Activated CD8-positive, alpha-beta memory T cell treated with anti-CD3 and anti-CD28 coated beads for 48 hours (primary cell): ENCODE measurements around the gene ACBD6.
A peak's percentile ranks its signal among the peaks of the same experiment; 100 is the strongest.
"Not testable (repeated sequence)": the region's sequence is repeated elsewhere in the genome, so short reads cannot be mapped to it uniquely, and the experiment has no call there.

Source experiments
- DNase-seq, 3 experiments: peaks; one replicate each; pipeline ENCODE4 v3.0.0-alpha.2; 2020; ENCODE audit warnings: low read depth in 2 of 3, low spot score in 2 of 3

The ACBD6 gene, protein sequence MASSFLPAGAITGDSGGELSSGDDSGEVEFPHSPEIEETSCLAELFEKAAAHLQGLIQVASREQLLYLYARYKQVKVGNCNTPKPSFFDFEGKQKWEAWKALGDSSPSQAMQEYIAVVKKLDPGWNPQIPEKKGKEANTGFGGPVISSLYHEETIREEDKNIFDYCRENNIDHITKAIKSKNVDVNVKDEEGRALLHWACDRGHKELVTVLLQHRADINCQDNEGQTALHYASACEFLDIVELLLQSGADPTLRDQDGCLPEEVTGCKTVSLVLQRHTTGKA

GRCh38 chr1:180502361-180503279 is at the start of gene ACBD6:
Gene ACBD6 (minus strand): TSS chr1:180502577. CDS start chr1:180502266, 311 bp downstream.
- DNase-seq, result peak; percentile 70 to 78 (median 71)

DNA sequence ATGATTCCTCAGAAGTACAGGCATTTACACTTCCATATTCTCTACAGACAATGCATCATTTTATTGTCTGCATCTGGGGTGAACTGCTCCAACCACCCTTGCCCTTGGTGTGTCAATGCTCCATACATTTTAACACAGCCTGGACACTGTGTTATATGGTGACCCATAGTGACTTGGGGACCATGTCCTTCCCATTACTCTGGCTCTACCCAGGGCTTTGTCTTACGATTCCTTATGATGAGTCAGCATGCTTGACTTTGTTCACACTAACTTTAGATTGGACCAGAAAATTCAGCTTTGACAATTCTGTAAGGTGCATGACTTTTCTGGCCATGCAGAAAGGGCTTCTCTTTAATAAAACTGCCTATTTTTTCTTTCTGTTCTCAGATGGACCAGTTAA is 49.6 kb upstream of the ACBD6 start:
- no peak for DNase-seq

GRCh38 chr1:180550241-180550640 is 47.9 kb upstream of the ACBD6 start:
- DNase-seq, result no peak

- DNase-seq, result not testable (repeated sequence)
These were observed 47.4 kb upstream of the ACBD6 start for GRCh38 chr1:180549770-180550169.

GRCh38 chr1:180548686-180549317 is 46.4 kb upstream of the ACBD6 start:
- DNase-seq, result no peak

DNA sequence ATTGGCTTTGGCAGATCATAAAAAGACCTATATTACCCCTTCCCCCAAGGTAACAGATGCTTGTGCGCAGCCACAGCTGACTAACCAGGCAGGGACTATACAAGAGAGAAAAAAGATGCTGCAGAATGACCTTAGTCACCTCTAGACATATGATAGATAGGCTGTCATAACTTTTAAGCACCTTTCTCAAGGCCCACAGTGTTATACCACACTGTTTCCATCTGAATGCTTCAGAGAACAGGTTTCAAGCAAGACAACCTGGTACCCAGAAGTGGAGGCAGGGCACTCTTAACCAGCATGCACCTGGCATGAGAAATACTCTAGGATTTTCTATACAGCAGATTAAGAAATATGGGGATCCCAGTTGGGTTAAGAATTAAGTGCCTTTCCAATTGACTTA is 43.6 kb upstream of the ACBD6 start:
- DNase-seq, result no peak

GRCh38 chr1:180544050-180544449 is 41.7 kb upstream of the ACBD6 start:
- no peak for DNase-seq

DNA sequence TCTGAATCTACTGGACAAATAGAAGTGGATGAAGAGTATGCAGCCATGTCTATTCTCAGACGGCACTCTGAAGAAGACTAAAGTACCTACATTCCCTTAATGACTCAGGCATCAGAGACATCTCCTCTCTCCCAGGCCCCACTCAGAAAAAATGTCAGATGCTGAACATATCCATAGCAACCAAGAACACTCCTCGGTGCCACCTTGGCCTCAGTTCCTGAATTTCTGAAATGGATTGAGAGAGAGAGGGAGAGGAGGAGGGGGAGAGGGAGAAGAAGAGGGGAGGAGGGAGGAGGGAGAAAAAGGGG is 40.4 kb upstream of the ACBD6 start:
- no peak for DNase-seq

- no peak for DNase-seq
These were observed 39.9 kb upstream of the ACBD6 start for GRCh38 chr1:180542113-180542837.

- no peak for DNase-seq
These were observed 38.6 kb upstream of the ACBD6 start for GRCh38 chr1:180540697-180541594.

DNA sequence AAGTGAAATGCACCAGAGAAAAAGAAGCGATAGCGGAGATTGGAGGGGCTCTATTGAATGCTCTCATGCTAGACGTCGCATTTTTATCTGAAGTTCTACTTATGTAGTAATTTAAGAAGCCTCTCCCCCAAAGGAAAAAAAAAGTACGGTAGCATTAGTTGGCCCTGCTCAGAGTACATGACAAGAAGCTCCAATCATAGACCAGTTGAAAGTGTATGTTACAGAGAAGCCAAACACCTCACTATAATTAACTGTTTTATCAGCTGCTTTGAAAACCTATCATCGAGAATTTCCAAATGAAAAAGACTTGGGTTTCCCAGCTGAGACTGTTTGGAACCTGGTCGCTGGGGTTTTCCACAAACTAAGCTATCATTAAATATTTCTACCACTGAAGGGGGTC is 36.8 kb upstream of the ACBD6 start:
- DNase-seq, result no peak

DNA sequence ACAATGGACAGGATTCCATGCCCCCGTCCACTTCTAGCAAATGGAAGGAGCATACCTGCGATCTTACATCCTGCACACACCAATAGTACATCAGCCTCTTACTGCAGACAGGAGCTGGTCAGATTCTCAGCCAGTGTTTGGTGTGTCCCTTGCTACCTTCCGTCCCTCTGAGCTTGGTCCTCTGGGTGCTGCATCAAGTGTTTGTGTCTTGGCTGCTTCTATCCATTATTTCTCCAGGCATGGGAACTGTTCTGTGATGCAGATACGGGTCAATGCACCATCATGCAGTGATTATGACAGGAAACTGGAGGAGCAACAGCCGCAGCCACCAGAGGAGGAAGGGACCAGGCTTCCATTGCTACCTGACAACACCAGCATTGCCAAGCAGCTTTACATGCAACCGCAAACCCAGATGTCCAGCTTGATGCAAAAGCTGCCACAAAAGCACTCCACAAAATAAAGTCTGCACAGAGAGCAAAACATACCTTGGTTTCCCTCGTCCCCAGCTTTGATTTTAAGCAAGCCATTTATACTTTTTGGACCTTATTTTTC is 34.5 kb upstream of the ACBD6 start:
- DNase-seq, result no peak

DNA sequence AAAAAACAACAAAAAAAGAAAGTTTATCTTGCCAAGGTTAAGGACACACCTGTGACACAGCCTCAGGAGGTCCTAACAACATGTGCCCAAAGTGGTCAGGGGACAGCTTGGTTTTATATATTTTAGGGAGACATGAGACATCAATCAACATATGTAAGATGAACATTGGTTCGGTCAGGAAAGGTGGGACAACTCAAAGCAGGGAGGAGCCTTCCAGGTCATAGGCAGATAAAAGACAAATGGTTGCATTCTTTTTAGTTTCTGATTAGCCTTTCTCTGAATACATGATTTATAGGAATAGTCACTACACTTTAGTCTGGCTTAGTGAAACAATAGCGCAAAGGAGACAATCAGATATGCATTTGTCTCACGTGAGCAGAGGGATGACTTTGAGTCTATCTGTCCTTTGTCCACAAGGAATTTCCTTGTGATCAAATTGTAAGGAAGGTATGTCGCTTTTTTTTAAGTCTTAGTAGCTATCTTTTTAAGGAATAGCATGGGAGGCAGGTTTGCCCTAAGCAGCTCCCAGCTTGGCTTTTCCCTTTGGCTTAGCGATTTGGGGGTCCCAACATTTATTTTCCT is 33.1 kb upstream of the ACBD6 start:
- DNase-seq, result no peak

GRCh38 chr1:180534214-180534613 is 31.8 kb upstream of the ACBD6 start:
- DNase-seq, result no peak

GRCh38 chr1:180533266-180533987 is 31.1 kb upstream of the ACBD6 start:
- peak; percentile 26 to 30 (median 28) for DNase-seq

DNA sequence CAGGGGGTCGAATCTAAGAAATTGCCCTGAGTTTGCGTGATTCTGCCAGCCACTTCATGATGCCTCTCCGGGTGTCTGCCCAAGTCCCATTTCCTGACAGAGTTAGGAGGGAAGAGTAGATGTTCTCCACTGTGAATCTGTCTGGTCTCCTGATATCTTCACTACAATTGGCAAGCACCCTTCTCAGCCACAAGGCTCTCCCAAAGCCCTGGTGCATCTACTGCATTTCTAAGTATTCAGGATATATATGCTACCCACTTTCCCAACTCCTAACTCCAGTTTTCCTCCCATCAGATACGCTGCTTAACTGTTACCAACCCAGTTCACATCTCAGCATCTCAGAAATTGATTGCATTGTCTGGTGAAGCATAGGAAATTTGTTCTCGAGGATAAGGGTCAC is 30.5 kb upstream of the ACBD6 start:
- no peak for DNase-seq

- DNase-seq, result no peak
These were observed 28.1 kb upstream of the ACBD6 start for GRCh38 chr1:180530501-180530900.

- DNase-seq, result no peak
These were observed 26.6 kb upstream of the ACBD6 start for GRCh38 chr1:180528868-180529470.
